Measurements from ENCODE around the gene SRPRB. TPM values are rescaled to one million over a fixed set of nuclear protein-coding genes. Genes with fewer than 3 reads are reported as not detected.

Gene SRPRB
- polyA plus RNA-seq, 1 donor from 2014 or later: 46.9 TPM

- no peaks in the 10 kb centered on the region for H4K20me1 ChIP-seq (ENCODE audit: insufficient read depth)
- no peaks in the 10 kb centered on the region for H3F3A ChIP-seq (ENCODE audit: insufficient read depth, low read length, poor library complexity, severe bottlenecking)
- H3K9me3 ChIP-seq (ENCODE audit: low read length): no peaks in the 10 kb centered on the region
- no peaks in the 10 kb centered on the region for H3K9me2 ChIP-seq (ENCODE audit: insufficient read depth, low read length)
- H3K79me2 ChIP-seq (replicated peaks; ENCODE audit: insufficient read depth, low read length): no peaks in the 10 kb centered on the region
- H3K9ac ChIP-seq (ENCODE audit: low read length): no peak overlapping the region
- H3K27ac ChIP-seq (ENCODE audit: low read length): no peak overlapping the region
- no peaks in the 10 kb centered on the region for H3K36me3 ChIP-seq (ENCODE audit: insufficient read depth, low read length)
- no peak overlapping the region for H2AFZ ChIP-seq (ENCODE audit: low read depth, low read length)
- no peak overlapping the region for H3K4me2 ChIP-seq (ENCODE audit: low read length)
- no peaks in the 10 kb centered on the region for H3K27me3 ChIP-seq (ENCODE audit: insufficient read depth, low read depth, low read length)
- H3K4me3 ChIP-seq (ENCODE audit: low read length): no peak overlapping the region
- TF ChIP-seq RAD21 (conservative IDR thresholded peaks at IDR 0.05) (no peak), TAF1 (IDR thresholded peaks at IDR 0.05; ENCODE audit: low read depth) (no peak), EZH2 (IDR thresholded peaks at IDR 0.05; ENCODE audit: borderline replicate concordance, insufficient read depth, low read length, poor library complexity, severe bottlenecking) (no peak), EP300 (conservative IDR thresholded peaks at IDR 0.05; ENCODE audit: poor library complexity, severe bottlenecking) (no peak), CTCF (IDR thresholded peaks at IDR 0.05; ENCODE audit: poor library complexity, severe bottlenecking) (no peak), MXI1 (conservative IDR thresholded peaks at IDR 0.05; ENCODE audit: poor library complexity, severe bottlenecking) (no peak), REST (IDR thresholded peaks at IDR 0.05; ENCODE audit: borderline replicate concordance) (no peak), SMC3 (conservative IDR thresholded peaks at IDR 0.05; ENCODE audit: poor library complexity) (no peak), POLR2AphosphoS5 (IDR thresholded peaks at IDR 0.05) (no peak)
Measured at GRCh38 chr3:133865136-133865855, 59.7 kb downstream of the SRPRB start.

GRCh38 chr3:133866141-133866540 lies 60.5 kb downstream of the SRPRB start:
- Histone ChIP-seq H3K9me3 (ENCODE audit: low read length) (no peaks in the 10 kb centered on the region), H3K9ac (ENCODE audit: low read length) (no peak overlapping the region), H2AFZ (ENCODE audit: low read depth, low read length) (no peak overlapping the region), H3K9me2 (ENCODE audit: insufficient read depth, low read length) (no peaks in the 10 kb centered on the region), H3F3A (ENCODE audit: insufficient read depth, low read length, poor library complexity, severe bottlenecking) (no peaks in the 10 kb centered on the region), H3K27ac (ENCODE audit: low read length) (no peak overlapping the region), H4K20me1 (ENCODE audit: insufficient read depth) (no peaks in the 10 kb centered on the region), H3K4me3 (ENCODE audit: low read length) (no peak overlapping the region), H3K4me2 (ENCODE audit: low read length) (no peak overlapping the region), H3K36me3 (ENCODE audit: insufficient read depth, low read length) (no peaks in the 10 kb centered on the region), H3K27me3 (ENCODE audit: insufficient read depth, low read depth, low read length) (no peaks in the 10 kb centered on the region), H3K79me2 (replicated peaks; ENCODE audit: insufficient read depth, low read length) (peaks cover 5% of the 10 kb centered on the region)
- TF ChIP-seq EP300 (conservative IDR thresholded peaks at IDR 0.05; ENCODE audit: poor library complexity, severe bottlenecking) (no peak), POLR2AphosphoS5 (IDR thresholded peaks at IDR 0.05) (no peak), RAD21 (conservative IDR thresholded peaks at IDR 0.05) (no peak), CTCF (IDR thresholded peaks at IDR 0.05; ENCODE audit: poor library complexity, severe bottlenecking) (no peak), SMC3 (conservative IDR thresholded peaks at IDR 0.05; ENCODE audit: poor library complexity) (no peak), MXI1 (conservative IDR thresholded peaks at IDR 0.05; ENCODE audit: poor library complexity, severe bottlenecking) (no peak), TAF1 (IDR thresholded peaks at IDR 0.05; ENCODE audit: low read depth) (no peak), REST (IDR thresholded peaks at IDR 0.05; ENCODE audit: borderline replicate concordance) (no peak), EZH2 (IDR thresholded peaks at IDR 0.05; ENCODE audit: borderline replicate concordance, insufficient read depth, low read length, poor library complexity, severe bottlenecking) (no peak)

Data from neural cell (in vitro differentiated cells).